ENCODE data around the gene PIKFYVE.
"Not testable (repeated sequence)": the region's sequence is repeated elsewhere in the genome, so short reads cannot be mapped to it uniquely, and the experiment has no call there.

Gene PIKFYVE

GRCh38 chr2:208265801-208266552, at the start of gene PIKFYVE:
PIKFYVE (plus strand) TSS chr2:208266255; CDS start chr2:208271520, 5,265 bp downstream.
- DNase-seq, result peak; percentile 89

GRCh38 chr2:208221873-208222272, 44.2 kb upstream of the PIKFYVE start:
- DNase-seq, result not testable (repeated sequence)

DNA sequence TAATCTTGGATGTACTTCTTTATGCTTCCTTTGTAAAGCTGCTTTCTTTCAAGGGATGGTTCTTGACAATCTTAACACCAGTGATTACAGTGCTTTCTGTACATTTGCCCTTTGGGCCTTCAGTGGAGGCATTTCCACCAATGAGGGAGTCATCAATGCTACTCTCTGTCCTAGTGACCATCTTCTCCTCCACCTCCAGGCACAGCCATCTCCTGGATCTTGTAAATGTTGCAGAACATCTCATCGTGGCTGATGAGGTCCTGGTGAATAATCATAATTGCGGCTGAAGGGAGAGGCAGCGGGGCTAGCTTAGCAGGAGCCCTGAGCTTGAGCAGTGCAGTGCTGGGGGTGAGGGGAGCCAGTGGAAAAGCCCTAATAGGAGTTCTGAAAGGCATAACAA, 43.7 kb upstream of the PIKFYVE start:
- no peak for DNase-seq

DNA sequence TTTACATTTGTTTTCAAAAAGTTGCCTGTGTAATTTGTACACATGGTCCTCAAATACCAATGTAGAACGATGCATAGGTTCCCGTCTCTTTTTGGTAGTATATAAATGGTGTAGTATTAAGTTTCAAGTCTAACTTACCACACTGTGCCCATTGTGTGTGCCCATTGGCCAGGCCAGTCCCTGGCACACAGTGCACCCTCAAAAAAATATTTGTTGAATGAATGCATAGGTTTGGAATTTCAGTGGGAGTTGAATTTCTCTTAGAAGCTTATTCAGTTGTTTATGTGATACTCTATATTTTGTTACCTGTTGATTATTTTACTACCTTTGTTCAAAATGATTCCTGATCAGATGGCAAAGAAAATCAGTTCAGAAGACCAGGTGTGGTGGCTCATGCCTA, 41.3 kb upstream of the PIKFYVE start:
- no peak for DNase-seq

GRCh38 chr2:208227581-208228232, 38.3 kb upstream of the PIKFYVE start:
- DNase-seq, result no peak

DNA sequence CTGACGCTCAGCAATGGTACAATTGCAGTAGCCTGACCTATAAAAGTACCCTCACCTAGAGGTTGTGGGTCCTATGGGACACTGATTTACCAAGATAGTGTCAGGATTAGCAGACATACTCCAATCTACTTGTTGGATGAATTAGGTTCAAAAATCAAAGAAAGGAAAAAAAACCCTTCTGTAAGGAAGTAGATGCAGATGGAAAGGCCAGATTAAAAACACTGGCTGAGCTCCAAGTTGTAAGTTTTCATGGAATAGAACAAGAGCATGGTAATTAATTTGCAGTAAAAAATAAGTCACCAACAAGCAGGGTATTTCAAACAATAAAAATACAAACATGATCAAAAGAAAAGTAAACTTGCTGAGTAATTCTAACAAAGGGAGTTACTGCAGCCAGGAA, 37.6 kb upstream of the PIKFYVE start:
- no peak for DNase-seq

DNA sequence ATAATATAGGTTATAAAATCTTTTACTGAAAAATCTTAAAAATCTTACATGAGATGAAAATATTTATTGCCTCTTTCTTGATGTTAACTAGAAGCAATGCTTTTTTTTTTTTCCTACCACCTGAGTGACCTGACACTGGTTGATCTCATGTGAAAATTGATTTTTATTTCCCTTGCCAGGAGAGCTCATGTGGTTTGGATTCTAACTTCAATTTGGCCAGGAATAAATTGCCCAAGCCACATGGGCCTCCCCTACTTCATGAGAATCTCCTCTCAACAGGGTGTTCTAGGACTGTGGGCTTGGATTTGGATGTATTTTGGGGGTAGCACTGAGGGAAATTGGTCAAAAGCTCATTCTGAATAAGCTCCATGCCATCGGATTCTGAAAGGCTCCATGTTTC, 31.3 kb upstream of the PIKFYVE start:
- DNase-seq, result no peak

GRCh38 chr2:208235860-208236259, 30.2 kb upstream of the PIKFYVE start:
- DNase-seq, result no peak

DNA sequence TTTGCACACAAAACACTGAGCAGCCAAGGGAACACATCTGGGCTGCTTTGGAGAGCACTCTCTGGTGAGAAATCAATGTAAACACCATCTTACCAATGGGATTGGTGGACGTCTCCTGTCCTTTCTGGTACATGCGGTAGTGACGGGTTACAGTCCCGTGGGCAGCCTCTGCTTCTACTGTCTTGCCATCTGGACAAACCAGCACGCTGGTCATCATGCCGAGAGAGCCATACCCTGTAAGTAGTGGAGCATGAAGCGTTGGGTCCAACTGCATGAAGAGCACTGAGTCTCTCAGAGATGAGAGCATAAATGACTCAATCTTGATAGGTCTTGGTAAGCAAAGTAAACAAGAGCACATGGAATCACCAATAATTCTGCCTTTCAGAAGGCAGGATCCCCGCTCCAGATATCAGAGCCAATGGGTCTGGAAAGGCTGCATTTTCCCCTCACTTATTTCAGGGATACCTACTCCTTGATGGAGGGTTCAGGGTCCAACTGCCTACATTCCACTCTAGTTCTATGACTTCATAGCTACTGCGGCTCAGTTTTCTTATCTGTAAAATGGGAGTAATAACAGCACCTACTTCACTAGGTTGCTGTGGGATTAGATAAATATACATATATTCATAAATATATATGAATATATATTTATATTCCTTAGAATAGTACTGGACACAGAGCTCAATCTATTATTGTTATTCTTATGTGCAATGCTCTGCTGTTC, 26.1 kb upstream of the PIKFYVE start:
- no peak for DNase-seq

- no peak for DNase-seq
These were observed 25.3 kb upstream of the PIKFYVE start for GRCh38 chr2:208240619-208241209.

DNA sequence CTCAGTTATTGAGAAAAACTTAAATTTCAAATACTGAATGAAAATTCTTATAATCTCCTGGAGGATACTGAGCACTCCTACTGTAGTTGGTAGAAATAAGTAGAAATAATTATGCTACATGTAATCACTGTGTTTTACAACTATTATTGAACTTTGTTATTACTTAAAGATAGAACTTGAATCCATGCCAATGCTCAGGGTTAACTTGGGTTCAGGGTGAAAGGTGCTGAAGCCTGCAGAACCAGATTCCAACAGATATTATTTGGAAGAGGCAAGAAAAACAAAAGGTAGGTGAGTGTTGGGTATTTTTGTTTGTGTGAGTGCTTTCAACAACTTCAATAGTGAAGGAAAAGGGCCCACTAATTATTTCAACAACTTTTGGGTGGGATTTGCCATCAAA, 21.6 kb upstream of the PIKFYVE start:
- no peak for DNase-seq

DNA sequence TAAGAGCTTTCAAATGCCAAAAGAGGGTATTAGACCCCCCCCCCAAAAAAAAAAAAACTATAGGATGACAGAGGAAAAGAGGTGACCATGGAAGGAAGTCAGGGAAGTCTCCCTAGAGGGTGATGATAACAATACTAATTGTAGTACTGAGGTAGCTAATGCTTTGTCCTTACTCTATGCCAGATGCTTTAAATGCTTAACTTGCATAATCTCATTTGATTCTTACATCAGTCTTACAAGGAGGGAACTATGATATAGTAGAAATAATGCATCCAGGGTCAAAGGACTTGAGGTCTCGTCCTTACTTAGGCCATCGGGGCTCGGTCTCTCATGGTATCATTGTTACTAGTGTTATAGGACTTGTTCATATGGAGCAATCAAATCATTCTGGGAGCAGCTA, 20.3 kb upstream of the PIKFYVE start:
- DNase-seq, result no peak

DNA sequence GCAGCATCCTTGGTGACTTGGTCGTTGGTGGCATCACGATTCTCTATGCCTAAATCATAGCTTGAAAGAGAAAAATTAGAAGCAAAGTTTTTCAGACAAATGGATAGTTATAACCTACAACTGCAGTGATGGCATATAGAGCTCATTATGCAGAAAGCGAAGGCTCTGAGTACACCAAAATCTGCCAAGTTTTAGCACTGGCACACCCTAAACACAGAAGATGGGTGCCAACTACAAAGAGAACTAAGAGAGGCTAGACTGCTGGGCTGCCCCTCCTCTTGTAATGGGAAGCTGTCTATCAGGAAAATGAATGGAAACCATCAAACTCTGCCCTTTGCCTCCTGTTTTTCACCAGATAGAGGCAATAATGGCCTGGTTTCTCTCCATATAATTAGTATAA, 17.5 kb upstream of the PIKFYVE start:
- DNase-seq, result no peak

GRCh38 chr2:208249296-208249695, 16.8 kb upstream of the PIKFYVE start:
- no peak for DNase-seq

GRCh38 chr2:208250388-208250787, 15.7 kb upstream of the PIKFYVE start:
- no peak for DNase-seq

GRCh38 chr2:208251098-208251497, 15.0 kb upstream of the PIKFYVE start:
- DNase-seq, result no peak

GRCh38 chr2:208252716-208253492, 13.2 kb upstream of the PIKFYVE start:
- no peak for DNase-seq

DNA sequence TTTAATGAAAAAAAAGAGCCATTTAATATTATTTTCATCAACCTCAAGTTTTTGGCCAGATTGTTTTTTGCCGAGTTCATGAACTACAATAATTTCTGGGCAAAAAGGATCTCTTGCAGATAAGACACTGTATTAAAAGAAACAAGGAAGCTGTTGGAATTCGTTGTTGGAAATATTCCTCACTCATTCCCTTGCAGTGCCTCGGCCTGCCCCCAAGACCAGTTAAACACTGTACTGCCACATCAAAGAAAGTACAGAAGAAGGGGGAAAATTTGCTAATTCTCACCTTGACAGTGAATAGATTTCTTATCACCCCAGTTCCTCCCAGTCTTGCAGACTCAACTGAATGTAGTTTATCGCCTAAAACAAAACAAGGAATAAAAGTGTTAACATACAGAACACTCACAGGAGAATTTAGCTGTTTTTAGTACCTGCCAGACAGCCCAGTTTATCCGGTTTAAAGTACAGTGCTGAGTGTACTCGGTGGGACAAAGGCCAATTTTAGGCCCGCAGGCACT, 12.4 kb upstream of the PIKFYVE start:
- DNase-seq, result no peak

DNA sequence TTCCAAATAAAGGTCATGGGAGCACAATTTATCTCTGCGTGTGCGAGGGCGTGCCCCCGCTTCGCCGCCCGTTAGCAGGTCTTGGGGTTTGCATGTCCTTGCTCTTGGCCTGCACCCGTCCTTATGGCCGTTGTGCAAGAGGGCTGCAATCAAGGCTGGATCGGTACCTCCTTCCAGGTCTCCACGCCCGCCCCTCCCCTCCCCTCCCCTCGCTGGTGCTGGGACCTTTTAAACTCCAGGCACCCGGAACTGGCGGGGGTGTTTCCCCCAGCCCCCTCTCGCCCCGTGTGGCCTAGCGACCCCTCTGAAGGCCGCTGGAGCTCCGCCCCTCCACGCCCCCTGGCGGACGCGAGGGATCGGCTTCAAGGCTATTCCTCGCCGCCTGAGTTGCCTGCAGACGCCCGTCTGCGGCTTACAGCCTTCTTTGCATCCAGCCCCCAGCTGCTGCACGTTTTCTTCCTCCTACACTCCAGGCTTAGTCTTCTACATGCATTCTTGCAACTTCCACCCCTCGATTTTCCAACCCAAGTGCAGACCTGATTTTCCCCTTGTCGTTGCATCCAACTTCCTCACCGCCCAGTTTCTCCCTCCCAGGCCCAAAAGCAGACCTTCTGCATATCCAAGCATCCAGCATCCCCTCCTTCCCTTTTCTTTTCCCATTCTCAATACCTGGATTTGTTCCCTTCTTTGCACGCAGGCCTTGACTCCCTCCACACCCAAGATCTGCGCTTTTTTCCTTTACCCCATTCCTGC, 11.8 kb upstream of the PIKFYVE start:
- peak; percentile 83 for DNase-seq

- DNase-seq, result peak; percentile 84
These were observed 11.0 kb upstream of the PIKFYVE start, which contains the start of gene IDH1 for GRCh38 chr2:208254871-208255556. IDH1 (minus strand) TSS chr2:208255071; CDS start chr2:208251551, 3,520 bp downstream.

- DNase-seq, result no peak
These were observed 10.4 kb upstream of the PIKFYVE start for GRCh38 chr2:208255557-208256106.
